GM11168 (cell line): ENCODE data around the gene COL26A1.

Experiments
- in situ Hi-C: fragments of 300-500 bp; cut with MboI; formaldehyde crosslinking; loops from one replicate; pipeline ENCODE4 v1.12.0; 2022; ENCODE audit warnings: low sequenced_read_pairs; ENCODE audit not compliant: unreplicated experiment

The COL26A1 gene

GRCh38 chr7:101586906-101587677 lies 224.4 kb downstream of the COL26A1 start:
- in situ Hi-C loops = no loop called here

DNA sequence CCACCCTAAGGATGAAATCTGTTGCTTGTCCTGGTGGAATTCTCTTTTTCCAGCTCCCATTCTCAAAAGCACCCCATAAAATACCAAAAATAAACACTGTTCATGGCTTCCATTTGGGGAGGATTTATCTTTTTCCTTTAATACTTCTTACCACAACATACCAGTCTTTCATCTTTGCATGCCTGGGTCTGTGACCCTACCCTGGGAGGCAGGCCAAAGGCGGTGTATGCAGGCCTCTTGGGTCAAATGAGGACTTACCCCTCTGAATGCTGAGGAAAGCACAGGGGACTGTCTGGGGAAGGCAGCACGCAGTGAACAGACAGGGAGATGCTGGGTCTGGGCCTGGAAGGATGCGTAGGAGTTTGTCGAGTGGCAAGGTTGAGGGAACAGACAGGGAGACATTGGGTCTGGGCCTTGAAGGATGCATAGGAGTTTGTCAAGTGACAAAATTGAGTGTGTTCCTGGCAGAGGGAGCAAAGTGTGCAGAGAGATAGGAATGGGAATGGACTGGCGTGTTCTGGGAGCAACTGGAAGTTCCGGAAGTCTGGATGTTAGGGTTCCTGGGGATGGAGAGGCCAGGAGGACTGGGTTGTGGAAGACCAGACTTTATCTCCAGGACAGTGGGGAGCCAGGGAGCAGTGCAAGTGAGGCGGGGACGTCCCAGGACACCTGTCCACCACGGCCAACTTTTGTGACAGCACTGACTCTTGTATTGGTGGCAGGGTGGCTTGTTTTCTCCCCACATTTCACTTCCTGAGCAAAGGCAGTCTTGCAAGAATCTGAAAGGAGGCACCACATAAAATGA lies 225.7 kb downstream of the COL26A1 start:
- in situ Hi-C loops = no loop called here

- in situ Hi-C loops = no loop called here
Observed at GRCh38 chr7:101589052-101589451, 226.4 kb downstream of the COL26A1 start.

DNA sequence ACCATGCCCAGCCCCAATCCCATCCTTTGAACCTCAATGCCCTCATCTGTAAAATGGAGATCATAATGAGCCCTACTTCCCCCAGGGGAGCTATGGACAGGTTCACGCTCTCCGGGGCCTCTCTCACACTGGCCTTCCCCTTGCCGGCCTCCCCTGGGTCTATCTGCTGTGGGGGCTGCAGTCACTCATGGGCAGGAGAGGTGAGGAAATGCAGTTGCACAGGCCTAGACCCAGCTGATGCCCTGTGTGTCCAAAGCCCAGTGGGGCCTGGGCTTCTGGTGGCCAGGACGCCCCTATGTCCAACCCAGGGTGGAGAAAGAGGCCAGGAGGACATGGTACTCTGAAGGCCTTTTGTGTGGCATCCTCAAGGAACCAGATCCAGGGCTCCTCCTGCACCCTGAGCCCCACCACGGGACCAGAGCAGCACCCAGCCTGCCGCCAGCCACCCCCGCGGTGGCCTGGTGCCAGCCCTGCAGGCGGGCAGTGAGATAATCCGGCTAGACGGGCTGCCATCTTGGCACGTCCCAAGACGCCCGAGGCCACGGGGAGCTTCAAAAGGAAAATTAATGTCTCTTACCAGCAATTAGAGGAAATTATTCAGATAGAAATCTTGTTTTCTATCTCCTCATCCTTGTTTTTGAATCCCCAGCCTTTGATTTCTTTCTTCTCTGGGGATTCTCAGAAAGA lies 227.4 kb downstream of the COL26A1 start:
- in situ Hi-C loops = no loop called here

- in situ Hi-C loops = no loop called here
Observed at GRCh38 chr7:101590663-101591435, 228.2 kb downstream of the COL26A1 start.

- in situ Hi-C loops = no loop called here
Observed at GRCh38 chr7:101591504-101591903, 228.8 kb downstream of the COL26A1 start.

GRCh38 chr7:101593556-101593955 lies 230.9 kb downstream of the COL26A1 start:
- in situ Hi-C loops = no loop called here

DNA sequence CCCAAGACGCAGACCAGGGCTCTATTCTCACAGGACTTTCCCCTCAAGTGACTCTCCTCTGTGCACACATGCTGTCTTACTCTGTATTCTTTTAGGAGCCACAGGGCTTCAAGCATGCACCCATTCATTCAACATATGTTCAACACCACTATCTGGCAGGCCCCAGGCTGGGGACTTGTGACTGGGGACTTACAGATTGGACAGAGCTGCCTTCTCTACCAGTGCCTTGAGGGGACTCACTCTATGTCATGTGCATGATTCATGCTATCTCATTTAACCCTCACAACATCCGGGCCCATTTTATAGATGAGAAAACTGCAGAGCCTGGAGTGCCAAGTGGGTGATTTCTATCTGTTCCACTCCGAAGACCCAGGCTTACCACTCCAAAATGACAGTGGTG lies 232.1 kb downstream of the COL26A1 start:
- in situ Hi-C loops = no loop called here

GRCh38 chr7:101595246-101595645 lies 232.6 kb downstream of the COL26A1 start:
- in situ Hi-C loops = no loop called here

DNA sequence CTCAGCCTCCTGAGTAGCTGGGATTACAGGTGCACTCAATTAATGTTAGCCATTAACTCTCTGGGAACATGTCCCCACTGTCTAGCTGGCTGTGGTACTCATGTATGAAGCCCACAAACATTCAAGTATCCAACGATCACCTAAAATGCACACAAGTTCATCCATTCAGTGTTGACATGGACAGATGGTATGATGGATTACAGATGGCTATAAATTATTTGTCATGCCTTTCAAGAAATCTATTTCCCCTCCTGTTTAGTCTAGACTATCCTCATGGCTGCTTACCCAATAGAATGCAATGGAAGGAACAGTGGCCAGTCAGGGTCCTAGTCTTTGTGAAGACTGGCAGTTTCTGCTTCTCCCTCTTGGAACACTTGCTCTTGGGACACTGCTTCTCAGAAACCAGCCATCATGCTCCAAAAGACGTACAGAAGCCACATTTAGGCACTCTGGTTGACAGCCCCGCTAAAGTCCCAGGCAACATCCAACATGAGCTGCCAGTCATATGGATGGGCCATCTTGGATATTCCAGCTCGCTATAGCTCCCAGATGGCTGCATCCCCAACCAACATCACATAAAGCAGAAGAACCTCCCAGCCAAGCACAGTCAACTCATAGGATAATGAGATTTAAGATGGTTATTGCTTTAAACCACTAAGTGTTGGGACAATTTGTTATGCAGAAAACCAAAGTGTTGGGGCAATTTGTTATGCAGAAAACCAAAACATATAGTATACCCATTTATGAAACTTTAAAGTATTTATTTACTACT lies 233.3 kb downstream of the COL26A1 start:
- in situ Hi-C loops = no loop called here

- in situ Hi-C loops = no loop called here
Observed at GRCh38 chr7:101596898-101597297, 234.2 kb downstream of the COL26A1 start.

DNA sequence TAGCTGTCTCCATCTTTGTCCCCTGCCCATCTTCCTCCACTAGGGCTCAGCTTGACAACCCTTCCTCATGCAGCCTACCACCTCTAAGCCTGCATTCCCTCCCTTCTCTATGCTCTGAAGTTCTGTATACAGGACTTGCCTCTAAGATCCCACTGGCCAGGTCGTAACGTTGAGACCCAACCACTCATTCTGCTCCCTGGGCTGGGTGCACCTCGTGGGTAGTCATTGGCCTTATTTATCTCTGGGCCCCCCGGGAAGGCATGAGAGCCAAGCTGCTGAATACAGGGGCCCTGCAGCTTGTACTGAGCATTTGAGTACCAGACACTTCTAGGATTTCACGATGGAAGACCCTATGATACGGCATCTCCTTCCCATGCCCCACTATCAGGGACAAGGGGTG lies 235.3 kb downstream of the COL26A1 start:
- in situ Hi-C loops = no loop called here

DNA sequence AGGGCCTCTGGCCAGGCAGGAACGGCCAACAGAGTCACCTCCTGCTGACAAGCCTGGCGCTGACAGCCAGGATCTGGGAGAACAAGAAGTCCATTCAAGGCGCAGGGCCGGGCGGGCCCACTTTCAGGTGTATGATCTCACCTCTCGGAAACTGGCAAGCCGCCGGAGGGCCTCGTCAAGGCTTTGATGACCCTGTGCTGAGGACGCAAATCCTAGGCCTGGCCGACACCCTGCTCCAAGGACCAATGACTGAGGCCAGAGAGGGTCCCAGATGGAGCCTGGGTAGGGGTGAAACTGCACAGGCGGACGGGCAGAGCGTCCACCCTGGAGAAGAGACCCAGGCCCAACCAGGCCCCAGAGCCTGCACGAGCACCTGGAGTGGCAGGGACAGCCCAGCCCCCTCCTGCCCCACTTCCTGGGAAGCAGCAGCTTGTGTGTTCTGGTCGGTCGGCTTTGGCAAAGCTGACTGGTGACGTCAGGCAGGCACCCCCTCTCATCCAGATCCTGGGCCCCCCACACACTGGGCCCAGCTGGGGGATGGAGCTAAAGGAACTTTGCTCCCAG lies 235.8 kb downstream of the COL26A1 start:
- in situ Hi-C loops = no loop called here

DNA sequence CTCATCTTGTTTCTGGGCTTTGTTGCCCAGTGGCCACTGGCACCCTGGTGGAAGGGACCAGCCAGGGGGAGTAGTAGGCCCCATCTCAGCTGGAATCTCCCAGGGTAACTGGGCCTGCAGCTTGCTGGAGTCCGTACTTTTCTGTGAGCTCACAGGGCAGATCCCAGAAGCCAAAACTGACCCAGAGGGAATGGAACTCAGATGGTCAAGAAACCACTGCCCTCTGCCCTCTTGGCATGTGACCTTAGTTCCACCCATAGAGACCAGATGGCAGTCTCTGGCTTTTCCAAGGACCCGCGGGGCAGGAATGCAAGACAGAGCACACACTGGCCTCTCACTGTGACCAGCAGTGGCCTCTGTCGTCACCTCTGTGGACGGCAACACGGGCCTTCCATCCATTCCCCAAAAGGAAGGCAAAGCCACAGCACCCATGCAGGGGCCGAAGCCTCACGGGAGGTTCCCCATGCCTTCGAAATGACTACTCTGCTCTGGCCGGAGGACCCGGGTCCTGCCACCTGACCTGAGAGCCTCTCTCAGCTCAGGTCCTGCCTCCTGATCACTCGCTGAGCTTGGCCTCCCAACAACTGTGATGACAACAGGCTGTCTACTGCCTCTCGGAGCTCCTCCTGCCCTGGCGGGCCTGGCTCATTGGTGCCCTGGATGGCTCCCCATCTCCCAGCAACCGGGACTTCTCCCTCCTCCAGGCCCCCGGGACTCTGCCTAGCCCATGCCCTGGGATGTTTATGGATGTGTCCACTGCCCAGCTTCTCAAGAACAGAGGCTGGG lies 236.5 kb downstream of the COL26A1 start:
- in situ Hi-C loops = no loop called here

DNA sequence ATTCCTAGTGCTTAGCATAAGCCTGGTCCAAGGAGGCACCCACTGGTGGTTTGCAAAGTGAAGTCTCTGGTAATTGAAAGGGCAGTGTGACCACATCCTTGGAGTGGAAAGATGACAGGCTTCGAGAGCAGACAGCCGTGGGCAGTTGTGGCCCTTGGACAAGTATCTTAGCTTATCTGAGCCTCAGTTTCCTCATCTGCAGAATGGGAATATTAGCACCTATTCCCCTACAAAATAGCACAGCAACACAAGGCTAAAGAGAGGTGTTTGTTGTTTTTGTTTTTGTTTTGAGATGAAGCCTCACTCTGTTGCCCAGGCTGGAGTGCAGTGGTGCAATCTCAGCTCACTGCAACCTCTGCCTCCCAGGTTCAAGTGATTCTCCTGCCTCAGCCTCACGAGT lies 237.1 kb downstream of the COL26A1 start:
- in situ Hi-C loops = no loop called here

- in situ Hi-C loops = no loop called here
Observed at GRCh38 chr7:101602082-101602481, 239.4 kb downstream of the COL26A1 start.

- in situ Hi-C loops = no loop called here
Observed at GRCh38 chr7:101602484-101603241, 240.0 kb downstream of the COL26A1 start.
